ENCODE data around the gene NNAT. TPM values are rescaled to one million over a fixed set of nuclear protein-coding genes. Genes with fewer than 3 reads are reported as not detected.

The NNAT gene
- total and polyA plus RNA-seq, 2 of the 8 experiments (the other 6 are each of a cell fraction or from before 2014, with no cell fraction given): 66.8 to 175 TPM

- no peak overlapping the region for H3K4me3 ChIP-seq (ENCODE audit: extremely low read depth in 1 of 4, insufficient read depth in 2 of 4, low read depth in 3 of 4, low read length in 4 of 4)
- H2BK15ac ChIP-seq (ENCODE audit: low read length): no peak overlapping the region
- H3K79me1 ChIP-seq (ENCODE audit: low read depth, low read length): no peaks in the 10 kb centered on the region
- no peak overlapping the region for H3K18ac ChIP-seq (ENCODE audit: extremely low read depth, low read length)
- no peak overlapping the region for H3K56ac ChIP-seq (replicated peaks; ENCODE audit: insufficient read length, low read depth, low read length)
- H3K23ac ChIP-seq (ENCODE audit: insufficient read length): no peak overlapping the region
- no peaks in the 10 kb centered on the region; a peak in 1 of 7 replicates for H3K27me3 ChIP-seq (replicated peaks in 1 of 4; ENCODE audit: control insufficient read depth in 3 of 4, extremely low read depth in 1 of 4, insufficient read depth in 3 of 4, low read length in 3 of 4)
- no peak overlapping the region for H3K27ac ChIP-seq (ENCODE audit: low read depth, low read length)
- H2AK5ac ChIP-seq (ENCODE audit: low read depth, low read length): no peak overlapping the region
- no peaks in the 10 kb centered on the region for H3K79me2 ChIP-seq (ENCODE audit: control insufficient read depth in 1 of 2, insufficient read depth in 2 of 2, low read length in 2 of 2)
- H3K14ac ChIP-seq (ENCODE audit: insufficient read length): no peak overlapping the region
- no peak overlapping the region for H2BK120ac ChIP-seq (replicated peaks; ENCODE audit: low read depth, low read length)
- DNase-seq (ENCODE audit: low read depth in 1 of 2, low spot score in 2 of 2) (no peak), FAIRE-seq (no peak)
- H3K23me2 ChIP-seq (ENCODE audit: low read depth, low read length): no peaks in the 10 kb centered on the region
- no peak overlapping the region for H3K4me2 ChIP-seq (ENCODE audit: insufficient read depth in 1 of 2, low read depth in 2 of 2, low read length in 2 of 2)
- H4K91ac ChIP-seq (replicated peaks; ENCODE audit: insufficient read length, low read length): no peak overlapping the region
- H3K4me1 ChIP-seq (replicated peaks in 1 of 4; ENCODE audit: control insufficient read depth in 3 of 4, insufficient read depth in 4 of 4, low read length in 3 of 4): peaks cover 0 to 3% (median 0%) of the 10 kb centered on the region in 4 experiments; a peak in 1 of 7 replicates
- no peak overlapping the region for H4K8ac ChIP-seq (ENCODE audit: extremely low read depth, insufficient read depth, low read length)
- H3K9me3 ChIP-seq (ENCODE audit: insufficient read depth in 2 of 2, low read depth in 1 of 2, low read length in 1 of 2): no peaks in the 10 kb centered on the region
- H4K5ac ChIP-seq (ENCODE audit: insufficient read length, low read depth, low read length): no peak overlapping the region
- no peak overlapping the region for H3K9ac ChIP-seq (replicated peaks in 1 of 4; ENCODE audit: extremely low read depth in 1 of 4, low read depth in 3 of 4, low read length in 3 of 4)
- CTCF ChIA-PET (ENCODE audit: partially characterized antibody): interaction anchor here (0.6 kb wide), 1 partner anchor 70 kb away, joined by 3 read pairs; no protein-coding TSS in a partner anchor
- no peaks in the 10 kb centered on the region for H4K20me1 ChIP-seq (replicated peaks in 1 of 2; ENCODE audit: control insufficient read depth in 1 of 2, insufficient read depth in 2 of 2, low read length in 2 of 2)
- POLR2A ChIA-PET (ENCODE audit: partially characterized antibody): no interaction called here
- no peak overlapping the region for H2BK12ac ChIP-seq (ENCODE audit: low read depth, low read length)
- no peak overlapping the region for H2BK5ac ChIP-seq (ENCODE audit: low read depth, low read length)
- no peak overlapping the region for H2AFZ ChIP-seq (ENCODE audit: low read length)
- no peaks in the 10 kb centered on the region for H3K36me3 ChIP-seq (ENCODE audit: control insufficient read depth in 2 of 4, insufficient read depth in 4 of 4, low read length in 3 of 4)
- 84% methylated on average over 5 of the region's 5 CpGs; no CpG with 5 or more reads in 1 of the 2 experiments for WGBS, 2 experiments (ENCODE audit: extremely low coverage in 1 of 2, insufficient coverage in 1 of 2, insufficient read length in 1 of 2, insufficient replicate concordance in 2 of 2, low coverage in 1 of 2, low lambda C conversion rate in 2 of 2, missing lambda C conversion rate in 1 of 2)
- H3K4ac ChIP-seq (replicated peaks; ENCODE audit: insufficient read length, low read depth, low read length): no peak overlapping the region
- TF ChIP-seq POU5F1 (IDR thresholded peaks at IDR 0.05; ENCODE audit: low read depth, low read length) (no peak), CEBPB (IDR thresholded peaks at IDR 0.05; ENCODE audit: low read depth, low read length) (no peak)
- no peak overlapping the region for H2BK20ac ChIP-seq (ENCODE audit: low read length)
These were observed 45.8 kb upstream of the NNAT start for GRCh38 chr20:37475252-37475651.
